Measurements from ENCODE around the gene ACAT1. TPM values are rescaled to one million over a fixed set of nuclear protein-coding genes. Genes with fewer than 3 reads are reported as not detected.
A peak's percentile ranks its signal among the peaks of the same experiment; 100 is the strongest.

Gene ACAT1
- total RNA-seq, 2 experiments from 2014 or later, result 13.8 to 18.5 TPM

DNA sequence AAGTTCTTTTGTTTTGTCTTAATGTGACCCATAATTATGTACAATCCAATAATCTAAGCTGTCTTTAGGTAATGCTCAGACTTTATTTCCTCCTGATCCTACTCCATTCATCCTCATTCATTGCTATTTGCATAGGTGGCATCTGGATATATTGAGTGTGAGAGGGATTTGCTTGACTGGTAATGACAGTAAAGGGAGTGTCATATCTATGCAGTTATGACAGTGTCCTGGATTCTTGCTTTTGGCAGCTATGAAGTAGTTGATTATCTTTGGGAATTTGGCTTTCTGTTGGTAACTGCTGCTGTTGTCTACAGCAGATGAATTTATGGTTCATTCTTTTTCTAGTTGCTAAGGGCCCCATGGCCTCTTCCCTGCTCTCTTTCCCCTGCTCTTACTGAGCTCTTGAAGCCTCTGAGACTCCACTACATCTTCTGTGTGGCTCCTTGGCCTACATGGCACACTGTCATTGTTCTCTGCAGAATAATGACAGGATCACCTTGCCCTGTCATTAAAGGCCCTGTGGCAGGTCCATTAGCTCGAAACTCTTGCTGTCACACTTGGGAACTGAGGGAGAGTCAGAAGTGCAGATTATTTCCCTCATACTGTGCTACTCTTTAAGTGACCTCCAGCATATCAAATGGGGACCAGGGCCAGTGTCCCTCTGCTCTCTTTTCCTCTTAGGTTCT lies 20.1 kb upstream of the ACAT1 start:
- no peak overlapping the region for H3K27ac Mint-ChIP-seq
- ATAC-seq (ENCODE audit: poor library complexity) (no peak), DNase-seq (no peak)
- H3K9me3 Mint-ChIP-seq, result no peaks in the 10 kb centered on the region
- no peaks in the 10 kb centered on the region for H3K27me3 Mint-ChIP-seq
- CTCF ChIA-PET, result no interaction called here
- intact Hi-C loops (cut with DNase I, micrococcal nuclease), result no loop called here
- H3K4me1 Mint-ChIP-seq (ENCODE audit: low read depth), result no peaks in the 10 kb centered on the region
- no peaks in the 10 kb centered on the region for H3K27me3 ChIP-seq (ENCODE audit: control insufficient read depth in 1 of 2, insufficient read depth in 2 of 2, low read length in 2 of 2)
- no peaks in the 10 kb centered on the region for H3K4me1 ChIP-seq (ENCODE audit: insufficient read depth, low read length)
- H3K4me3 Mint-ChIP-seq, result no peak overlapping the region
- POLR2A ChIA-PET, result no interaction called here
- H3K27ac ChIP-seq (ENCODE audit: low read depth in 1 of 2, low read length in 2 of 2), result no peak overlapping the region
- peaks cover 52% of the 10 kb centered on the region for H3K36me3 ChIP-seq (ENCODE audit: insufficient read depth, low read length)
- TF ChIP-seq, protein P1, sequence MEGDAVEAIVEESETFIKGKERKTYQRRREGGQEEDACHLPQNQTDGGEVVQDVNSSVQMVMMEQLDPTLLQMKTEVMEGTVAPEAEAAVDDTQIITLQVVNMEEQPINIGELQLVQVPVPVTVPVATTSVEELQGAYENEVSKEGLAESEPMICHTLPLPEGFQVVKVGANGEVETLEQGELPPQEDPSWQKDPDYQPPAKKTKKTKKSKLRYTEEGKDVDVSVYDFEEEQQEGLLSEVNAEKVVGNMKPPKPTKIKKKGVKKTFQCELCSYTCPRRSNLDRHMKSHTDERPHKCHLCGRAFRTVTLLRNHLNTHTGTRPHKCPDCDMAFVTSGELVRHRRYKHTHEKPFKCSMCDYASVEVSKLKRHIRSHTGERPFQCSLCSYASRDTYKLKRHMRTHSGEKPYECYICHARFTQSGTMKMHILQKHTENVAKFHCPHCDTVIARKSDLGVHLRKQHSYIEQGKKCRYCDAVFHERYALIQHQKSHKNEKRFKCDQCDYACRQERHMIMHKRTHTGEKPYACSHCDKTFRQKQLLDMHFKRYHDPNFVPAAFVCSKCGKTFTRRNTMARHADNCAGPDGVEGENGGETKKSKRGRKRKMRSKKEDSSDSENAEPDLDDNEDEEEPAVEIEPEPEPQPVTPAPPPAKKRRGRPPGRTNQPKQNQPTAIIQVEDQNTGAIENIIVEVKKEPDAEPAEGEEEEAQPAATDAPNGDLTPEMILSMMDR (IDR thresholded peaks at IDR 0.05), result no peak
- no peaks in the 10 kb centered on the region for H3K9me3 ChIP-seq (ENCODE audit: control insufficient read depth in 1 of 2, insufficient read depth in 1 of 2, low read length in 2 of 2)
- no peak overlapping the region for H3K4me3 ChIP-seq (ENCODE audit: low read length)
- peaks cover 75% of the 10 kb centered on the region for H3K36me3 Mint-ChIP-seq (ENCODE audit: low read depth)

DNA sequence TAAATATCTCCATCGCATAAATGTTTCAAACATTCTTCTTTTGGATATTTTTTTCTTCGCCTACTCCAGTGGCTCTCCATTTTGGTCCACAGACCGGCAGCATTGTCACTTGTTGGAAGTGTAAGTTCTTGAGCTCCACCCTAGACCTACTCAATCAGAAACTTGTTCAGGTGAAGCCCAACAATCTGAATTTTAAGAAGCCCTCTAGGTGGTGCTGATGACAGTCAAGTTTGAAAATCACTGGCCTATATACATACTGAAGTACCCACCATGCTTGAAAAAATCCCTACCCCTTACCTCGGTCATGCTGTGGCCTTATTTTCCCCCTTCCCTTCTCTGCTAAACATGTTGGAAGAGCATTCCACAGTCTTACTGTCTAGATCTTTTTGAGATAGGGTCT lies 10.2 kb upstream of the ACAT1 start:
- H3K4me3 Mint-ChIP-seq, result no peak overlapping the region
- Histone ChIP-seq H3K4me1 (ENCODE audit: insufficient read depth, low read length) (no peaks in the 10 kb centered on the region), H3K27ac (ENCODE audit: low read depth in 1 of 2, low read length in 2 of 2) (no peak overlapping the region), H3K4me3 (ENCODE audit: low read length) (no peak overlapping the region), H3K27me3 (ENCODE audit: control insufficient read depth in 1 of 2, insufficient read depth in 2 of 2, low read length in 2 of 2) (no peaks in the 10 kb centered on the region), H3K36me3 (ENCODE audit: insufficient read depth, low read length) (no peaks in the 10 kb centered on the region), H3K9me3 (ENCODE audit: control insufficient read depth in 1 of 2, insufficient read depth in 1 of 2, low read length in 2 of 2) (no peaks in the 10 kb centered on the region)
- H3K27me3 Mint-ChIP-seq, result no peaks in the 10 kb centered on the region
- H3K36me3 Mint-ChIP-seq (ENCODE audit: low read depth), result peaks cover 1% of the 10 kb centered on the region
- DNase-seq, result no peak
- POLR2A ChIA-PET, result interaction anchor here (0.7 kb wide), 1 partner anchor 8 kb away, joined by 4 read pairs; no protein-coding TSS in a partner anchor
- H3K4me1 Mint-ChIP-seq (ENCODE audit: low read depth), result no peaks in the 10 kb centered on the region
- ATAC-seq (ENCODE audit: poor library complexity), result no peak
- CTCF ChIA-PET, result no interaction called here
- peak overlapping the region; percentile 28 for H3K27ac Mint-ChIP-seq
- intact Hi-C loops (cut with DNase I, micrococcal nuclease), result no loop called here
- TF ChIP-seq, protein P1 (IDR thresholded peaks at IDR 0.05), result no peak
- no peaks in the 10 kb centered on the region for H3K9me3 Mint-ChIP-seq

DNA sequence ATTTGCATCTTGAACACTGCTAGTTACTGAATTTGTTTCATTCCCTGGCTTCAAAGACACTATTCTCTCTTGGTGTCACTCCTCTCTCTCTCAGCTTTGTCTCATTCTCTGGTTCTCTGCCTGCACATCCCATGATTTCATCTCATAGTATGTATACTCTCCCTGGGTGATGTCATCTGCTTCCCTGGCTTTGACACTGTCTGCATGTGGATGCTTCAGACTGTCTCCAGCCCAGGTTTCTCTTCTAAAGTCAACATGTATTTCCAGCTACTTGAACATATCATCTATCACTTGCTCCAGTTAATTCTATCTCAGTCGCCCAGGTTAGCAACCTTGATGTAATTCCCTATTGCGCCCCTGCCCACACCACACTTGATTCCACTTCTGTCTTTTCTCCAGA lies 9.3 kb upstream of the ACAT1 start:
- no peak overlapping the region for H3K27ac Mint-ChIP-seq
- ATAC-seq (ENCODE audit: poor library complexity), result no peak

More for the DNA sequence above, 9.3 kb upstream of the ACAT1 start:
- DNase-seq, result no peak
- TF ChIP-seq, protein P1 (IDR thresholded peaks at IDR 0.05), result no peak
- Mint-ChIP-seq H3K9me3 (no peaks in the 10 kb centered on the region), H3K4me3 (no peak overlapping the region), H3K27me3 (no peaks in the 10 kb centered on the region), H3K4me1 (ENCODE audit: low read depth) (no peaks in the 10 kb centered on the region), H3K36me3 (ENCODE audit: low read depth) (no peaks in the 10 kb centered on the region)
- no peaks in the 10 kb centered on the region for H3K9me3 ChIP-seq (ENCODE audit: control insufficient read depth in 1 of 2, insufficient read depth in 1 of 2, low read length in 2 of 2)
- H3K36me3 ChIP-seq (ENCODE audit: insufficient read depth, low read length), result no peaks in the 10 kb centered on the region
- H3K4me1 ChIP-seq (ENCODE audit: insufficient read depth, low read length), result no peaks in the 10 kb centered on the region
- ChIA-PET POLR2A (no interaction called here), CTCF (no interaction called here)
- H3K4me3 ChIP-seq (ENCODE audit: low read length), result no peak overlapping the region
- no peak overlapping the region for H3K27ac ChIP-seq (ENCODE audit: low read depth in 1 of 2, low read length in 2 of 2)
- intact Hi-C loops (cut with DNase I, micrococcal nuclease), result no loop called here
- H3K27me3 ChIP-seq (ENCODE audit: control insufficient read depth in 1 of 2, insufficient read depth in 2 of 2, low read length in 2 of 2), result no peaks in the 10 kb centered on the region

Measured in CD4-positive, alpha-beta T cell (primary cell).